ENCODE data around the gene SFXN5.

GRCh38 chr2:72991980-72992733 is 79.4 kb downstream of the SFXN5 start:
- TF ChIP-seq TCF12 (IDR thresholded peaks at IDR 0.05; ENCODE audit: low read depth) (no peak), MAX (IDR thresholded peaks at IDR 0.05) (no peak), RAD21 (IDR thresholded peaks at IDR 0.05; ENCODE audit: low read depth) (no peak), TAF1 (IDR thresholded peaks at IDR 0.05; ENCODE audit: low read depth) (no peak), EP300 (IDR thresholded peaks at IDR 0.05; ENCODE audit: borderline replicate concordance) (no peak), USF1 (IDR thresholded peaks at IDR 0.05) (no peak), REST (IDR thresholded peaks at IDR 0.05; ENCODE audit: low read depth) (no peak), ZBTB7A (IDR thresholded peaks at IDR 0.05; ENCODE audit: low read depth) (no peak), FOXM1 (IDR thresholded peaks at IDR 0.05; ENCODE audit: borderline replicate concordance, low read depth) (no peak), YY1 (IDR thresholded peaks at IDR 0.05; ENCODE audit: low read depth) (no peak), CEBPB (IDR thresholded peaks at IDR 0.05) (no peak)
